HCT116 (cell line): Measurements from ENCODE around the gene CRYGA. TPM values are rescaled to one million over a fixed set of nuclear protein-coding genes. Genes with fewer than 3 reads are reported as not detected.

Source experiments
- ATAC-seq: fragments of 200-7000 bp; cut with Tn5 transposase; 2 replicates; pipeline ENCODE4 v1.9.1; 2020; ENCODE audit warnings: mild to moderate bottlenecking, moderate library complexity
- BruUV-seq: library from RNA; stranded (reverse); fragments of 400-500 nt; replicated peaks from 2 replicates; lab custom pipeline; 2021; lab: Mats Ljungman, UMichigan
- CTCF ChIA-PET: fragments of 300-600 bp; sonication (Branson Sonifier 250); formaldehyde crosslinking; loops from one replicate; lab custom pipeline; 2021; ENCODE audit warnings: antibody characterized with exemption; lab: Charles Lee
- POLR2A ChIA-PET: fragments of 300-600, 350-600 bp; sonication (Branson Sonifier 250); formaldehyde crosslinking; loops from one replicate; lab custom pipeline; 2021; ENCODE audit warnings: antibody characterized with exemption; lab: Charles Lee
- RAD21 ChIA-PET, 2 experiments: fragments of 300-600 bp; sonication (Branson Sonifier 250); formaldehyde crosslinking; loops; one replicate each; lab custom pipeline; 2023; ENCODE audit warnings: low total read pairs in 2 of 2; ENCODE audit not compliant: uncharacterized antibody in 2 of 2, unreplicated experiment in 2 of 2, low non-redundant PET in 1 of 2; lab: Charles Lee
- DNase-seq: peaks from one replicate; pipeline ENCODE4 v3.0.0-alpha.2; 2010; ENCODE audit warnings: low read depth, low spot score
- H2AFZ ChIP-seq: fragments of 200-600 bp; shearing (Covaris generic), sonication (generic); 2 replicates; pipeline ENCODE4 v1.6.1; 2017; ENCODE audit warnings: low read depth, mixed run types, mixed read lengths, antibody characterized with exemption, low read length; ENCODE audit not compliant: poor library complexity, severe bottlenecking
- H3K27ac ChIP-seq: 2 replicates; pipeline ENCODE4 v1.5.1; 2012; ENCODE audit warnings: low read depth, low read length
- H3K27me3 ChIP-seq: fragments of 200-600 bp; sonication (generic); 2 replicates; pipeline ENCODE4 v1.6.1; 2016; ENCODE audit warnings: mixed run types, low read length, mixed read lengths; ENCODE audit not compliant: insufficient read depth
- H3K36me3 ChIP-seq, 2 experiments: fragments of 200-500 bp in 1 of 2; fragments of 200-600 bp in 1 of 2; sonication (Bioruptor generic) in 1 of 2; sonication (generic) in 1 of 2; 2 replicates each; pipeline versions ENCODE4 v1.5.1 to v1.6.1; 2014 to 2016; ENCODE audit warnings: low read length in 2 of 2, inconsistent platforms in 1 of 2, mixed read lengths in 1 of 2, mixed run types in 1 of 2; ENCODE audit not compliant: insufficient read depth in 2 of 2, control insufficient read depth in 1 of 2
- H3K4me1 ChIP-seq, 2 experiments: fragments of 200-600 bp in 1 of 2; sonication (generic) in 1 of 2; 2 replicates each; pipeline versions ENCODE4 v1.5.1 to v1.6.1; 2012 to 2017; ENCODE audit warnings: low read length in 2 of 2, inconsistent platforms in 1 of 2, mild to moderate bottlenecking in 1 of 2, mixed read lengths in 1 of 2, mixed run types in 1 of 2, moderate library complexity in 1 of 2; ENCODE audit not compliant: insufficient read depth in 2 of 2, control insufficient read depth in 1 of 2
- H3K4me2 ChIP-seq: fragments of 200-600 bp; sonication (generic); 2 replicates; pipeline ENCODE4 v1.6.1; 2017; ENCODE audit warnings: mixed run types, low read length, mixed read lengths
- H3K4me3 ChIP-seq, 2 experiments: fragments of 200-600 bp in 1 of 2; sonication (generic) in 1 of 2; replicated peaks in 1 of 2; 2 replicates each; pipeline ENCODE4 v1.5.1; 2011 to 2016; ENCODE audit warnings: low read length in 2 of 2, control low read depth in 1 of 2, low read depth in 1 of 2, mild to moderate bottlenecking in 1 of 2, mixed read lengths in 1 of 2, mixed run types in 1 of 2
- H3K79me2 ChIP-seq: fragments of 200-600 bp; sonication (generic); 2 replicates; pipeline ENCODE4 v1.6.1; 2017; ENCODE audit warnings: mild to moderate bottlenecking, mixed run types, low read length, moderate library complexity, mixed read lengths; ENCODE audit not compliant: insufficient read depth
- H3K9ac ChIP-seq: fragments of 200-600 bp; sonication (generic); 2 replicates; pipeline ENCODE4 v1.6.1; 2016; ENCODE audit warnings: low read length, mixed read lengths
- H3K9me2 ChIP-seq: fragments of 200-600 bp; sonication (generic), shearing (Covaris generic); 2 replicates; pipeline ENCODE4 v1.6.1; 2017; ENCODE audit warnings: mixed run types, mild to moderate bottlenecking, moderate library complexity; ENCODE audit not compliant: insufficient read depth
- H3K9me3 ChIP-seq, 2 experiments: fragments of 200-500 bp in 1 of 2; fragments of 200-600 bp in 1 of 2; sonication (Bioruptor generic) in 1 of 2; sonication (generic) in 1 of 2; 2 replicates each; pipeline ENCODE4 v1.6.1; 2014 to 2017; ENCODE audit warnings: low read length in 2 of 2, mixed read lengths in 2 of 2, inconsistent platforms in 1 of 2, low read depth in 1 of 2, mild to moderate bottlenecking in 1 of 2, mixed run types in 1 of 2, moderate library complexity in 1 of 2; ENCODE audit not compliant: control insufficient read depth in 1 of 2, insufficient read depth in 1 of 2
- H4K20me1 ChIP-seq: fragments of 200-600 bp; sonication (generic), shearing (Covaris generic); 2 replicates; pipeline ENCODE4 v1.6.1; 2017; ENCODE audit warnings: mixed run types, mild to moderate bottlenecking, moderate library complexity; ENCODE audit not compliant: insufficient read depth
- ELF1 ChIP-seq: IDR thresholded peaks from 2 replicates; pipeline ENCODE4 v1.6.1; 2012; ENCODE audit warnings: low read depth, borderline replicate concordance
- EZH2 ChIP-seq: fragments of 200-600 bp; sonication (generic); IDR thresholded peaks from 2 replicates; pipeline ENCODE4 v1.6.1; 2017; ENCODE audit warnings: antibody characterized with exemption, mixed run types
- FOSL1 ChIP-seq: IDR thresholded peaks from 2 replicates; pipeline ENCODE4 v1.6.1; 2012; ENCODE audit warnings: low read depth
- POLR2A ChIP-seq: IDR thresholded peaks from 2 replicates; pipeline ENCODE4 v1.7.0; 2011; ENCODE audit warnings: borderline replicate concordance; ENCODE audit not compliant: insufficient read depth, insufficient read length; ENCODE audit errors: extremely low read depth
- RAD21 ChIP-seq: IDR thresholded peaks from 2 replicates; pipeline ENCODE4 v1.6.1; 2012; ENCODE audit warnings: low read depth, mild to moderate bottlenecking
- SIN3A ChIP-seq: IDR thresholded peaks from 2 replicates; pipeline ENCODE4 v1.6.1; 2012; ENCODE audit warnings: low read depth
- SP1 ChIP-seq: IDR thresholded peaks from 2 replicates; pipeline ENCODE4 v1.6.1; 2012; ENCODE audit warnings: low read depth
- SRF ChIP-seq: IDR thresholded peaks from 2 replicates; pipeline ENCODE4 v1.6.1; 2012; ENCODE audit warnings: low read depth
- TCF7L2 ChIP-seq: IDR thresholded peaks from 2 replicates; pipeline ENCODE4 v1.7.0; 2011; ENCODE audit warnings: borderline replicate concordance, inconsistent platforms; ENCODE audit not compliant: insufficient read depth, insufficient read length; ENCODE audit errors: extremely low read depth
- YY1 ChIP-seq: IDR thresholded peaks from 2 replicates; pipeline ENCODE4 v1.6.1; 2011; ENCODE audit warnings: low read length, low read depth, moderate library complexity, mild to moderate bottlenecking; ENCODE audit not compliant: insufficient replicate concordance; ENCODE audit errors: extremely low read depth
- intact Hi-C: fragments of 100-400 bp; cut with micrococcal nuclease; formaldehyde crosslinking; loops from 2 replicates; pipeline ENCODE4 v1.10.0; 2022
- total RNA-seq: library from RNA; stranded (reverse); gene quantifications from one replicate; pipeline ENCODE4 v1.2.1, GENCODE V29; 2021; ENCODE audit not compliant: unreplicated experiment
- TF ChIP-seq, protein P1 (sequence below): IDR thresholded peaks from 2 replicates; pipeline ENCODE4 v1.6.1; 2012
- TF ChIP-seq, protein P2 (sequence below): IDR thresholded peaks from 2 replicates; pipeline ENCODE4 v1.6.1; 2011; ENCODE audit warnings: mild to moderate bottlenecking, low read length, moderate library complexity; ENCODE audit not compliant: insufficient replicate concordance; ENCODE audit errors: extremely low read depth
- TF ChIP-seq, protein P3 (sequence below): IDR thresholded peaks from 2 replicates; pipeline ENCODE4 v1.6.1; 2012; ENCODE audit warnings: low read depth

CRYGA gene
- total RNA-seq, 1 experiment from 2014 or later, result not detected

DNA sequence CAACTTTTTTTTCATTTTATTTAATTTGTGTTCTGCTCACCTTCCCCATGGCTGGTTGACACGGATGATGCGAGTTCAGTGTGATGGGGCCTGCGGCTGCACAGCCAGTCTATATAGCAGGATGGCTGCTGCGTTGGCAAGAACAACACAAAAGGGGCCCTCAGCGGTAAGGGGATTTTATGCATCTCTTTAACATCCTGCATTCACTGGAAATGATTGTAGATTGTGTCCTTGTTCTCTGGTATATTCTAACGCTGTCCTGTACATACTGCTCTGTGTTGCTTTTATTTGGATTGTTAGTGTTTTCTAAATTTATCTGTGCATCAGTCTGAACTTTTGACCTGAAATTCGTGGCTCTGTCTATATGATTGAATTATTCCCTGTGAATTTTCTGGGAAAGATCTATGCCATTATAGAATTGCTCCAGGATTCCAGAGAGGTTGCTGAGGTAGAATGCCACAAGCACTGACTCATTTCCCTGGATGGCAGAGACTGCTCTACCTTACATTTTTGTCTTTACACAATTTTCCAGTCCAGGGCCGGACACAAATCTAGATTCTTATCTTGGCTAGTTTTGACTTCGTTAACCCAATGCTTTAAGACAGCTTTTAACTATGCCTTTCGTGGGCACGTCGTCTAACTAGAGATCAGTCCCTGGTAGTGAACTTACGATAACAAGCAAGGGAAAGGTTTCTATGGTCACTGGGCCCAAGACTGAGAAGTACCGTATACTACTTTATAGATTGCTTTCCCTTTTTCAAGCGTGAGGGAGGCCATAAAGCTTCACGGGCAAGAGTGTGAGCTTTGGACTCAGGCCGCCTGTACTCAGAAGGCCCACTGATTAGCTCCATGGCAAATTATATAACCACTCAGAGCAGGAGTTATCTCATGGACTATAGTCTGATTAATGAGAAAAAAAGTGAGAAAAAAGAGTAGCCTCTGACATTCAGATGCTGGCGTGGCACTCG lies 33.4 kb downstream of the CRYGA start, which contains the start of gene CRYGC:
CRYGC (minus strand) TSS at position 85 of the 968 bp plus-strand sequence; CDS start at position 49, 36 bp downstream.
- Histone ChIP-seq H3K4me2 (peak within 1 kb of the TSS; percentile 23; the same call in 1 of the 2 replicates), H3K9me3 (no peaks in the 10 kb centered on the region), H3K9me2 (no peaks in the 10 kb centered on the region), H3K79me2 (no peaks in the 10 kb centered on the region), H2AFZ (no peak within 1 kb of the TSS), H3K36me3 (no peaks in the 10 kb centered on the region), H3K9ac (no peak within 1 kb of the TSS), H3K4me3 (no peak within 1 kb of the TSS), H3K27ac (no peak within 1 kb of the TSS), H3K4me1 (peaks cover 0 to 7% of the 10 kb centered on the region in 2 experiments; a peak in 2 of 4 replicates), H3K27me3 (no peaks in the 10 kb centered on the region), H4K20me1 (no peaks in the 10 kb centered on the region)
- intact Hi-C loops, result no loop called here
- DNase-seq (no peak), ATAC-seq (no peak)
- CTCF ChIA-PET, result interaction anchor here (1.1 kb wide), 1 partner anchor 45 kb away, joined by 3 read pairs; no protein-coding TSS in a partner anchor
- TF ChIP-seq, protein P1, sequence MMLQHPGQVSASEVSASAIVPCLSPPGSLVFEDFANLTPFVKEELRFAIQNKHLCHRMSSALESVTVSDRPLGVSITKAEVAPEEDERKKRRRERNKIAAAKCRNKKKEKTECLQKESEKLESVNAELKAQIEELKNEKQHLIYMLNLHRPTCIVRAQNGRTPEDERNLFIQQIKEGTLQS, result no peak
- TF ChIP-seq YY1 (no peak), POLR2A (no peak), FOSL1 (no peak), RAD21 (no peak), EZH2 (no peak), SIN3A (no peak), SRF (no peak), ELF1 (no peak), SP1 (no peak), TCF7L2 (no peak)
- TF ChIP-seq, protein P2, sequence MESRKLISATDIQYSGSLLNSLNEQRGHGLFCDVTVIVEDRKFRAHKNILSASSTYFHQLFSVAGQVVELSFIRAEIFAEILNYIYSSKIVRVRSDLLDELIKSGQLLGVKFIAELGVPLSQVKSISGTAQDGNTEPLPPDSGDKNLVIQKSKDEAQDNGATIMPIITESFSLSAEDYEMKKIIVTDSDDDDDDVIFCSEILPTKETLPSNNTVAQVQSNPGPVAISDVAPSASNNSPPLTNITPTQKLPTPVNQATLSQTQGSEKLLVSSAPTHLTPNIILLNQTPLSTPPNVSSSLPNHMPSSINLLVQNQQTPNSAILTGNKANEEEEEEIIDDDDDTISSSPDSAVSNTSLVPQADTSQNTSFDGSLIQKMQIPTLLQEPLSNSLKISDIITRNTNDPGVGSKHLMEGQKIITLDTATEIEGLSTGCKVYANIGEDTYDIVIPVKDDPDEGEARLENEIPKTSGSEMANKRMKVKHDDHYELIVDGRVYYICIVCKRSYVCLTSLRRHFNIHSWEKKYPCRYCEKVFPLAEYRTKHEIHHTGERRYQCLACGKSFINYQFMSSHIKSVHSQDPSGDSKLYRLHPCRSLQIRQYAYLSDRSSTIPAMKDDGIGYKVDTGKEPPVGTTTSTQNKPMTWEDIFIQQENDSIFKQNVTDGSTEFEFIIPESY, result no peak
- TF ChIP-seq, protein P3, sequence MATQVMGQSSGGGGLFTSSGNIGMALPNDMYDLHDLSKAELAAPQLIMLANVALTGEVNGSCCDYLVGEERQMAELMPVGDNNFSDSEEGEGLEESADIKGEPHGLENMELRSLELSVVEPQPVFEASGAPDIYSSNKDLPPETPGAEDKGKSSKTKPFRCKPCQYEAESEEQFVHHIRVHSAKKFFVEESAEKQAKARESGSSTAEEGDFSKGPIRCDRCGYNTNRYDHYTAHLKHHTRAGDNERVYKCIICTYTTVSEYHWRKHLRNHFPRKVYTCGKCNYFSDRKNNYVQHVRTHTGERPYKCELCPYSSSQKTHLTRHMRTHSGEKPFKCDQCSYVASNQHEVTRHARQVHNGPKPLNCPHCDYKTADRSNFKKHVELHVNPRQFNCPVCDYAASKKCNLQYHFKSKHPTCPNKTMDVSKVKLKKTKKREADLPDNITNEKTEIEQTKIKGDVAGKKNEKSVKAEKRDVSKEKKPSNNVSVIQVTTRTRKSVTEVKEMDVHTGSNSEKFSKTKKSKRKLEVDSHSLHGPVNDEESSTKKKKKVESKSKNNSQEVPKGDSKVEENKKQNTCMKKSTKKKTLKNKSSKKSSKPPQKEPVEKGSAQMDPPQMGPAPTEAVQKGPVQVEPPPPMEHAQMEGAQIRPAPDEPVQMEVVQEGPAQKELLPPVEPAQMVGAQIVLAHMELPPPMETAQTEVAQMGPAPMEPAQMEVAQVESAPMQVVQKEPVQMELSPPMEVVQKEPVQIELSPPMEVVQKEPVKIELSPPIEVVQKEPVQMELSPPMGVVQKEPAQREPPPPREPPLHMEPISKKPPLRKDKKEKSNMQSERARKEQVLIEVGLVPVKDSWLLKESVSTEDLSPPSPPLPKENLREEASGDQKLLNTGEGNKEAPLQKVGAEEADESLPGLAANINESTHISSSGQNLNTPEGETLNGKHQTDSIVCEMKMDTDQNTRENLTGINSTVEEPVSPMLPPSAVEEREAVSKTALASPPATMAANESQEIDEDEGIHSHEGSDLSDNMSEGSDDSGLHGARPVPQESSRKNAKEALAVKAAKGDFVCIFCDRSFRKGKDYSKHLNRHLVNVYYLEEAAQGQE, result no peak
- RAD21 ChIA-PET, result no interaction called here
- no TSS peak for BruUV-seq
- POLR2A ChIA-PET, result no interaction called here
